ENCODE measurements around the gene ZNG1A.

GRCh38 chr9:214648-215493 lies 36.0 kb upstream of the ZNG1A start, which contains the start of gene DOCK8:
- TF ChIP-seq CTCF (conservative IDR thresholded peaks at IDR 0.05), result no peak; the same call in 1 of the 2 replicates
- TF ChIP-seq EZH2 (IDR thresholded peaks at IDR 0.05; ENCODE audit: low read depth), result no peak

All from PC-9 (cell line).